Measurements from ENCODE around the gene SLC15A4.
"Not testable (repeated sequence)": the region's sequence is repeated elsewhere in the genome, so short reads cannot be mapped to it uniquely, and the experiment has no call there.

The SLC15A4 gene

GRCh38 chr12:128844031-128844635 is 20.4 kb upstream of the SLC15A4 start:
- DNase-seq (ENCODE audit: low spot score): no peak

DNA sequence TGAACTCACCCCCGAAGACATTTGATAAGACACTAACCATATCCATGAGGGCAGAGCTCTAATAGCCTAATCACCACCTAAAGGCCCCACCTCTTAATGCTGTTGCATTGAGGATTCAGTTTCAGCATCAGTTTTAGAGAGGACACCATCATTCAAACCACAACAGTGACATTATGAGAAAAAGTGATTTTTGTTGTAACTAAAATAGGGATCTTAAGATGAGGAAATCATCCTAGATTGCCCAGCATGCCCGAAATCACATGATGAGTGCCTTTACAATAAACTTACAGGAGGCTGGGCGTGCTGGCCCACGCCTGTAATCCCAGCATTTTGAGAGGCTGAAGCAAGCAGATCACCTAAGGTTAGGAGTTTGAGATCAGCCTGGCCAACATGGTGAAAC is 19.8 kb upstream of the SLC15A4 start:
- no peak for DNase-seq (ENCODE audit: low spot score)

GRCh38 chr12:128842579-128842978 is 18.8 kb upstream of the SLC15A4 start:
- DNase-seq (ENCODE audit: low spot score): no peak

DNA sequence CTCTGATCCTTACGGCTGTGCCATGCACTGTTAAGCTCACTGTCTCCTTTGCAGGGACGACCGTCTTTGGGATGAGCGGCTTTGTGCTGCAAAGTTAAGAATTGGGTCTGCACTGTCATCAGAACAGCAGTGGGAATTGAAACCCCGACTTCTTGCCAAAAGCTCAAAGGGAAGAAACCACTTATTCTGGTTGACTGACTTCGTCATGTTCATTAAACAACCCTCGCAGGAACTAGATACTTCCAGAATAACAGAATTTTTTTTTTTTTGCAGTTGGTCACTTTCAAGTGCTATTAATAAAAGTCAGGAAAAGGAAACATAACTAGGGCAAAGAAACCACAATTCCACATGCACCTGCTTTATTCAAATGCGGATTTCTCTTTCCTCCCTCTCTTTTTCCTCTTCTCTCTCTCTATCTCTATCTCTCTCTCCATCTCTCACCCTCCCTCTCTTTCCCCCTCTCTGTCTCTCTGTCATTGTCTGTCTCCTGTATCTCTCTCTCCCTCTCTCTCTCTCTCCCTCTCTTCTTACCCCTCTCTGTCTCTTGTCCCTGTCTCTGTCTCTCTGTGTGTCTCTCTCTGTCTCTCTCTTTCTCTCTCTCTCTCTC is 17.2 kb upstream of the SLC15A4 start:
- no peak for DNase-seq (ENCODE audit: low spot score)

GRCh38 chr12:128839885-128840284 is 16.1 kb upstream of the SLC15A4 start:
- DNase-seq (ENCODE audit: low spot score): not testable (repeated sequence)

DNA sequence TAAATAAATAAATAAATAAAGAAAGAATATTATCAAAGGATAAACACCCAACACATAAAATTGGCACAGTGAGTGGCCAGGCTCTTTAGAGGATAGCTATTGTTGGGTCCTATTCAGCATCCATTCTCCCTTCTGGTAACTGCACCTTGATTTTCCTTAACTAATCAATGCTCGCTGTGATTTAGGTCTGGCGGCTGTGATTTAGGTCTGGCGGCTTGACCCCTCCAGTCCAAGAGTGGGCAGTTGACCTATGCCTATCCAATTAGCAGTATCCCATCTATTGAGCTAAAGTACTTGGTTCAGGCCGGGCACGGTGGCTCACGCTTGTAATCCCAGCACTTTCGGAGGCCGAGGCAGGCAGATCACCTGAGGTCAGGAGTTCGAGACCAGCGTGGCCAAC is 9.7 kb upstream of the SLC15A4 start:
- no peak for DNase-seq (ENCODE audit: low spot score)

DNA sequence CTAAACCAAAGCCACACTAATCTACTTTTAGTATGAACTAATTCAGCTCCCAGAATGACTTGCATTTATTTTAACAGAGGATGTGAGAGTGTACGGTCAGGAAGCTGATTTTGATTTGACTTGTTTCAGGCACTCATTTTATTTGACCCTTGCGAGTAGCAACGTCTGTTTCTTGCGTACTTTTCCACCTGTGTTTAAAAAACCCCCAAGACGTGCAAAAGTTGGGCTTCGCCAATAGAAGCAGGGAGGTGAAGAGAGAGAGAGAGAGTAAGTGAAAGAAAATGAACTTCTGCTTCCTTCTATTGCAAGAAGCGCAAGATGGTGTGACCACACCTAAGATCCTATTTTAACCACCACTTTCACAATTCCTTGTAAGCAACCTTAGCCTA is 6.7 kb upstream of the SLC15A4 start:
- DNase-seq (ENCODE audit: low spot score): no peak

DNA sequence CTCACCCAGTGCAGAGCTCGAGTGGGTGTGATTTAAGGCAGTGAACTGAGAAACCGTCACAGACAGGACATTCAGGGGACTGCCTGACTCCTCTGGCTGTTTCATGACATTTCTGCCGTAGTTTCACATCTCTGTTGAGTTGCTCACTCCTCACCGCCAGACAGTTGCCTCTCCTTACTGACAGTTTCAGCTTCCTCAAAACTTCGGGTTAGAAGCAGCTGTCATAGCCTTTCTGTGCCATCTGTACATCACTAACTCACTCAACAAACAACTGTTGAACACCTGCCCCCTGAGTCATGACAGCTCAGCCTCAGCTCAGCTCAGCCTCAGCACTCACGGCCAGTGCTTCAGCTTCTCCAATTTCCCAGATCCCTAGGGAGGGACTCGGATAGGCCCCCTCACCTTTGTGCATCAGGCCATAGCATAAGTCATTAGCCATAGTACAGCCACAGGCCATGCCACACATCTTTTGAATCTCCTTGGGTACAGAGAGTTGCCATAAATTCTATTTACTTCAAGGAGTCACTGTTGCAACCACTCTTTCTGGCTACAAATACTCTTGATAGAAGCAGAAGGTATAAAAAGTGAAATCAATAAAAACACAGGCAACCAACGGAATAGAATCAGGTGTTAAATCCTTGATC is 6.2 kb upstream of the SLC15A4 start:
- DNase-seq (ENCODE audit: low spot score): no peak

DNA sequence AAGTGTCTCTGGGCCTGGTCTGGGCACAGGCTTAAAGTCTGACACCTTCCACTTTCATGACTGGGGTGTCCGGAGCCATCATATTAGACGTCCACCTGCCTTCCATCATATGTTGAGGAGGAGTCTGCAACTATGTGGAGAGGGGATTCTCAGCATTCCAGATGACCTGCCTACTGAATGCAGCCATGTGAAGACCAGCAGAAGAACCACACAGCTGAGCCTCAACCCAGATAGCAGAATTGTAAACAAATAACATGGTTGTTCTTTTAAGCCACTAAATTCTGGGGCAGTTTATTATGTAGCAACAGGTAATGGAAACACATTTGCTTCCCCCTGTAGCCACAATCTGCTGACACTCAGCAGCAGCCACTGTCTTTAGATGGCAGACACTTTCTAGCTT is 4.0 kb upstream of the SLC15A4 start:
- DNase-seq (ENCODE audit: low spot score): no peak

DNA sequence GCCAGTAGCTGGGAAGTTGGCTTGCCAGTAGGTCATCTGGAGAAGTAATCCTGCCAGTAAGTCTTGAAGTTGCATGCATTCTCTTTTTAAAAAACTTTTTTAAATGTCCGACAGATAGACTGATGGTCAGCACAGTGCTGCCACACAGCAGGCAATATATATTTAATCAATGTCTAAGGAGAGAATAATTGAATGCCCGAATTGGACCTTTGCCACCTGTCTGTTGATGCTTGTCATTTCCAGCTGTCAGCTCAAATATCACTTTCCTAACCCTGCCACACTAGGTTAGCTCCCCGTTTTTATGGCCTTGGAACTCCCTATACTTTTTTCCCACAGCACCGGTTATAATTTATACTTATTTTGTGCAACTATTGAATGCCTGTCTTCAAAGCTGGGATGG is 2.1 kb upstream of the SLC15A4 start:
- no peak for DNase-seq (ENCODE audit: low spot score)

DNA sequence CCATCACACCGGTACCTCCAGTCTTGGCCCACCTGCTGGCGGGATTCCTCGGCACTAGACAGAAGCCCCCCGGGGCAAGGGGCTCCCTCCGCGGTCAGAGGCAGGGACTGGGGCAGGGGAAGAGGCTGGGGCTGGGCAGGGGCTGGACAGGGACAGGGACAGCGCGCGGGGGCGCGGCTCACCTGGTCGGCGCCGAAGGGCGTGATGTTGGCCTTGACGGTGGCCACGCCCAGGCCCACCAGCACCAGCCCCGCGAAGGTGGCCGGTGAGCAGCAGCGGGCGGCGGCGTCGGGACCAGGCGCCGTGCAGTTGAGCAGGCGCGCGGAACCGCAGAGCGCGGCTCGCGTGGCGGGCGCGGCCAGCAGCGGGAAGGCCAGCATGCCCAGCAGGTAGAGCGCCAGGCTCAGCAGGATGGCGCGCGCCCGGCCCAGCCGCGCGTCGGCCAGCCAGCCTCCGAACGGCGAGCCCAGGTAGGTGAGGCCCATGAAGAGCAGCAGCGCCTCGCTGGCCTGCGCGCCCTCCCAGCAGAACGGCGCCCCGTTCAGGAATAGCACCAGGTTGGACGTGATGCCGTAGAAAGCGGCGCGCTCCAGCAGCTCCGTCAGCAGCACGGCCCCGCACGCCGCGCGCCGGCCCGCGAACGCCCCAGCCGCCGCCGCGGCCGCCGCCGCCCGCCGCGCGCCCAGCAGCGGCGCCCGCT is 392 bp downstream of the SLC15A4 start:
- DNase-seq (ENCODE audit: low spot score): no peak

GRCh38 chr12:128820723-128821432 is 2.9 kb downstream of the SLC15A4 start:
- no peak for DNase-seq (ENCODE audit: low spot score)

DNA sequence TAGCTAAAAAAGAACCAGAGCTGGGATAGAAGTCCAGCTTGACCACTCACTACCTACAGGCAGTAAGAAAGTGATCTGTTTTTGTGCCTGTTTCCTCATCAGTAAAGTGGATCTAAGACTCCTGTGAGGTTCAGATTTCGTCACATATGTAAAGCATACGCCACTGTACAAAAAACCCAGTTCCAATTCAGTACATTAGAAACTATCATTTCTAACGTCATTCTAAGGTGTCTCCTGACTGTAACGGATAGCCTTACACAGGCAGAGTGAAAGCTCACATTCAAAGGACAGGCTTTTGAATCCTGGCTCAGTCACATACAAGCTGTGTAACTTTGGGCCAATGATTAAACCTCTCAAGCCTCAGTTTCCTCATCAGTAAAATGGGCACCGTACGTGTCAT is 3.5 kb downstream of the SLC15A4 start:
- no peak for DNase-seq (ENCODE audit: low spot score)

DNA sequence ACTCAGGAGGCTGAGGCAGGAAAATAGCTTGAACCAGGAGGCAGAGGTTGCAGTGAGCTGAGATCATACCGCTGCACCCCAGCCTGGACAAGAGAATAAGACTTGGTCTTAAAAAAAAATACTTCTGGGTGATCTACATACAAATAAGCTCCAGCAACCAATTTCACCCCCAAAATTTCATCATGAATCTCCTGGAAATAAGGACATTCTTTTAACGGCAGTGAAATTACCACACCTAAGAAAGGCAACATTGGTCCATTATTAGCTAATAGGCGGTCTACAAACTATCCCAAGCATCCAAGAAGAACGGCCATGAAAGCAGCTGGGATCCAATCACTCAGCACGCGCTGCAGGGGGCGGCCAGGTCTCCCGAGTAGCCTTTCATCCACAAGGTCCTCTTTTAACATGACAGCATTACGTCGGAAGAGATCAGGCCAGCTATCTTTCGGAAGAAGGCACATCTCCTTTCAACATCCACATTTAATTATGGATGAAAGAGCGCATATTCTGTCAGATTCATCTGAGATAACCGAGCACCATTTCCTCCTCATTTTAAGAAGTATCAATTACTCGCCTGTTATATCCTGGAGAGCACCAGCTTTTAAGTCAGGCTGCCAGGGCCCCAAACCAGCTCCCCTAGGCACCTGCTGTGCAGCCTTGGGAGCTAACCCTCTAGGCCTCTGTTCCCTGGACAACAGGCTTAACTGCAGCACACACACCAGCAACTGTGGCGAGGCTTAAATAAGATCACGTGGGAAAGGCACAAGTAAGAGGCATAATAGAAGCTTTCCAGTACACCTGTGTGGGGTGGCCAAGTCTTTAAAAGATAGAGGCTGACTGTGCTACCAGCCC is 4.2 kb downstream of the SLC15A4 start:
- no peak for DNase-seq (ENCODE audit: low spot score)

- no peak for DNase-seq (ENCODE audit: low spot score)
Measured at GRCh38 chr12:128818065-128819022, 5.4 kb downstream of the SLC15A4 start.

- DNase-seq (ENCODE audit: low spot score): no peak
Measured at GRCh38 chr12:128817111-128818015, 6.4 kb downstream of the SLC15A4 start.

GRCh38 chr12:128816643-128816920 is 7.2 kb downstream of the SLC15A4 start:
- no peak for DNase-seq (ENCODE audit: low spot score)

GRCh38 chr12:128815779-128816642 is 7.7 kb downstream of the SLC15A4 start:
- DNase-seq (ENCODE audit: low spot score): no peak
